ENCODE results near the gene NPC1.

The NPC1 gene

GRCh38 chr18:23540867-23541266 lies 45.4 kb downstream of the NPC1 start:
- H3K9me2 ChIP-seq (ENCODE audit: low read depth, low read length): no peaks in the 10 kb centered on the region
- H3K79me2 ChIP-seq (ENCODE audit: insufficient read depth, low read length): no peaks in the 10 kb centered on the region
- TF ChIP-seq CTCF (IDR thresholded peaks at IDR 0.05; ENCODE audit: low read length): no peak
- TF ChIP-seq EZH2 (IDR thresholded peaks at IDR 0.05; ENCODE audit: borderline replicate concordance, low read length): no peak
- H3K4me1 ChIP-seq (ENCODE audit: insufficient read depth, low read length, severe bottlenecking): no peaks in the 10 kb centered on the region
- H3K9me3 ChIP-seq (ENCODE audit: low read length): no peaks in the 10 kb centered on the region
- no peaks in the 10 kb centered on the region for H3F3A ChIP-seq (ENCODE audit: insufficient read depth, low read length)
- H3K27me3 ChIP-seq (ENCODE audit: insufficient read depth, low read length): no peaks in the 10 kb centered on the region
- no peak overlapping the region for H3K27ac ChIP-seq (ENCODE audit: low read depth, low read length, poor library complexity, severe bottlenecking)
- no peak overlapping the region for H3K9ac ChIP-seq (ENCODE audit: low read length)
- H4K20me1 ChIP-seq (ENCODE audit: insufficient read depth, low read length): no peaks in the 10 kb centered on the region
- H3K36me3 ChIP-seq (ENCODE audit: insufficient read depth, low read length): peaks cover 94% of the 10 kb centered on the region
- H3K4me3 ChIP-seq (ENCODE audit: low read depth, low read length, poor library complexity, severe bottlenecking): no peak overlapping the region
- H2AFZ ChIP-seq (ENCODE audit: low read length): no peak overlapping the region
- no peak overlapping the region for H3K4me2 ChIP-seq (ENCODE audit: low read length)

GRCh38 chr18:23539911-23540525 lies 46.3 kb downstream of the NPC1 start:
- H3K9me2 ChIP-seq (ENCODE audit: low read depth, low read length): no peaks in the 10 kb centered on the region
- H3K27me3 ChIP-seq (ENCODE audit: insufficient read depth, low read length): no peaks in the 10 kb centered on the region
- no peaks in the 10 kb centered on the region for H3K79me2 ChIP-seq (ENCODE audit: insufficient read depth, low read length)
- no peaks in the 10 kb centered on the region for H3K9me3 ChIP-seq (ENCODE audit: low read length)
- no peak overlapping the region for H3K27ac ChIP-seq (ENCODE audit: low read depth, low read length, poor library complexity, severe bottlenecking)
- no peak overlapping the region for H3K9ac ChIP-seq (ENCODE audit: low read length)
- H4K20me1 ChIP-seq (ENCODE audit: insufficient read depth, low read length): no peaks in the 10 kb centered on the region
- peaks cover 96% of the 10 kb centered on the region for H3K36me3 ChIP-seq (ENCODE audit: insufficient read depth, low read length)
- no peaks in the 10 kb centered on the region for H3K4me1 ChIP-seq (ENCODE audit: insufficient read depth, low read length, severe bottlenecking)
- no peaks in the 10 kb centered on the region for H3F3A ChIP-seq (ENCODE audit: insufficient read depth, low read length)
- TF ChIP-seq CTCF (IDR thresholded peaks at IDR 0.05; ENCODE audit: low read length) (no peak), EZH2 (IDR thresholded peaks at IDR 0.05; ENCODE audit: borderline replicate concordance, low read length) (no peak)
- H3K4me3 ChIP-seq (ENCODE audit: low read depth, low read length, poor library complexity, severe bottlenecking): no peak overlapping the region
- no peak overlapping the region for H3K4me2 ChIP-seq (ENCODE audit: low read length)
- no peak overlapping the region for H2AFZ ChIP-seq (ENCODE audit: low read length)

- H3K9me3 ChIP-seq (ENCODE audit: low read length): no peaks in the 10 kb centered on the region
- H3K9me2 ChIP-seq (ENCODE audit: low read depth, low read length): no peaks in the 10 kb centered on the region
- H2AFZ ChIP-seq (ENCODE audit: low read length): no peak overlapping the region
- no peak overlapping the region for H3K9ac ChIP-seq (ENCODE audit: low read length)
- H3K4me2 ChIP-seq (ENCODE audit: low read length): no peak overlapping the region
- H3K4me3 ChIP-seq (ENCODE audit: low read depth, low read length, poor library complexity, severe bottlenecking): no peak overlapping the region
- H3K36me3 ChIP-seq (ENCODE audit: insufficient read depth, low read length): peaks cover 96% of the 10 kb centered on the region
- H3F3A ChIP-seq (ENCODE audit: insufficient read depth, low read length): no peaks in the 10 kb centered on the region
- H3K27ac ChIP-seq (ENCODE audit: low read depth, low read length, poor library complexity, severe bottlenecking): no peak overlapping the region
- H3K4me1 ChIP-seq (ENCODE audit: insufficient read depth, low read length, severe bottlenecking): no peaks in the 10 kb centered on the region
- no peaks in the 10 kb centered on the region for H3K27me3 ChIP-seq (ENCODE audit: insufficient read depth, low read length)
- H3K79me2 ChIP-seq (ENCODE audit: insufficient read depth, low read length): no peaks in the 10 kb centered on the region
- no peaks in the 10 kb centered on the region for H4K20me1 ChIP-seq (ENCODE audit: insufficient read depth, low read length)
- no peak for TF ChIP-seq CTCF (IDR thresholded peaks at IDR 0.05; ENCODE audit: low read length)
- no peak for TF ChIP-seq EZH2 (IDR thresholded peaks at IDR 0.05; ENCODE audit: borderline replicate concordance, low read length)
Observed at GRCh38 chr18:23539296-23539695, 47.0 kb downstream of the NPC1 start.
